K562 (cell line): ENCODE data around the gene NDUFC2. TPM values are rescaled to one million over a fixed set of nuclear protein-coding genes. Genes with fewer than 3 reads are reported as not detected.

Experiments
- CREB3 ChIP-seq: fragments of 450-650 bp; conservative IDR thresholded peaks from 2 replicates; pipeline ENCODE4 v1.6.1; 2016; ENCODE audit warnings: missing genetic modification characterization, low read depth, mild to moderate bottlenecking, missing compliant biosample characterization, moderate library complexity
- DEAF1 ChIP-seq: fragments of 450-650 bp; formaldehyde crosslinking; IDR thresholded peaks from 2 replicates; pipeline ENCODE4 v1.4.0; 2020; ENCODE audit warnings: mild to moderate bottlenecking, moderate library complexity
- ELK1 ChIP-seq: sonication (generic); formaldehyde crosslinking; IDR thresholded peaks from 2 replicates; pipeline ENCODE4 v1.8.1; 2022; ENCODE audit warnings: missing genetic modification reagents
- MCM7 ChIP-seq, 2 experiments: fragments of 450-650 bp; IDR thresholded peaks; 2 replicates each; pipeline ENCODE4 v1.6.1; 2016 to 2018
- NBN ChIP-seq: fragments of 450-650 bp; IDR thresholded peaks from 2 replicates; pipeline ENCODE4 v1.6.1; 2016; ENCODE audit warnings: low read depth, mild to moderate bottlenecking
- NR3C1 ChIP-seq: sonication (generic); formaldehyde crosslinking; IDR thresholded peaks from 2 replicates; pipeline ENCODE4 v1.8.1; 2022; ENCODE audit warnings: missing genetic modification reagents
- RERE ChIP-seq: sonication (generic); formaldehyde crosslinking; IDR thresholded peaks from 2 replicates; pipeline ENCODE4 v1.8.0; 2023; ENCODE audit warnings: missing genetic modification reagents, mild to moderate bottlenecking, borderline replicate concordance
- SMAD3 ChIP-seq: fragments of 450-650 bp; formaldehyde crosslinking; conservative IDR thresholded peaks from 2 replicates; pipeline ENCODE4 v1.4.0; 2020; ENCODE audit warnings: mild to moderate bottlenecking
- SNAPC5 ChIP-seq: fragments of 250-450 bp; sonication (Bioruptor Pico); IDR thresholded peaks from 2 replicates; pipeline ENCODE4 v1.8.0; 2021; ENCODE audit warnings: moderate library complexity, mild to moderate bottlenecking, inconsistent platforms
- SUPT5H ChIP-seq: fragments of 450-650 bp; IDR thresholded peaks from 2 replicates; pipeline ENCODE4 v1.6.1; 2016
- TAF1 ChIP-seq: IDR thresholded peaks from 2 replicates; pipeline ENCODE4 v1.6.1; 2011; ENCODE audit warnings: mild to moderate bottlenecking, low read length, moderate library complexity; ENCODE audit not compliant: insufficient read depth, control insufficient read depth, severe bottlenecking; ENCODE audit errors: extremely low read depth
- TCFL5 ChIP-seq: fragments of 250-450 bp; sonication (Bioruptor Pico); conservative IDR thresholded peaks from 2 replicates; pipeline ENCODE4 v1.6.1; 2021; ENCODE audit warnings: mild to moderate bottlenecking, moderate library complexity, matching md5 sums
- TFE3 ChIP-seq: fragments of 450-650 bp; formaldehyde crosslinking; IDR thresholded peaks from 2 replicates; pipeline ENCODE4 v1.4.0; 2020; ENCODE audit warnings: mild to moderate bottlenecking, mixed read lengths
- ZKSCAN8 ChIP-seq: fragments of 200-800 bp; sonication (Bioruptor generic); IDR thresholded peaks from 2 replicates; pipeline ENCODE4 v1.6.1; 2016; ENCODE audit warnings: missing genetic modification characterization, missing compliant biosample characterization
- ZNF212 ChIP-seq: fragments of 450-650 bp; formaldehyde crosslinking; IDR thresholded peaks from 2 replicates; pipeline ENCODE4 v1.4.0; 2020; ENCODE audit warnings: mild to moderate bottlenecking
- ZNF24 ChIP-seq: fragments of 450-650 bp; IDR thresholded peaks from 2 replicates; pipeline ENCODE4 v1.6.1; 2016
- polyA plus RNA-seq, 8 experiments: library from polyadenylated mRNA; depleted of rRNA in 4 of 8; stranded (reverse) in 5 of 8; unstranded in 3 of 8; fragments of >200 nt; fragmentation: Nextera tagmentation in 2 of 8; fragmentation: Illumina TruSeq in 1 of 8; extraction: Ambion mirVana in 2 of 8; extraction: Trizol in 1 of 8; gene quantifications; 2 replicates each; pipeline versions ENCODE4 v1.2.1 to v1.2.3, GENCODE V29; 2011 to 2014; ENCODE audit warnings: inconsistent platforms in 1 of 8, missing spikeins in 1 of 8
- total RNA-seq, 7 experiments: library from RNA; depleted of rRNA in 6 of 7; stranded (reverse); fragments of >200 nt in 6 of 7; fragmentation: Illumina TruSeq in 2 of 7; extraction: Trizol in 2 of 7; gene quantifications; 2 replicates each; pipeline versions ENCODE4 v1.2.1 to v1.2.3, GENCODE V29; 2011 to 2021; ENCODE audit warnings: low replicate concordance in 1 of 7

Gene NDUFC2
- total and polyA plus RNA-seq, 9 of the 15 experiments (the other 6 are each of a cell fraction or from before 2014, with no cell fraction given), result 168 to 1,119 (median 442) TPM

GRCh38 chr11:78039919-78040671, 39.6 kb downstream of the NDUFC2 start (continued):
- TF ChIP-seq RERE (CRISPR knock-in tag), result no peak
- TF ChIP-seq SNAPC5 (CRISPR knock-in tag), result no peak
- TF ChIP-seq NBN, result peak; percentile 82
- TF ChIP-seq TFE3 (CRISPR knock-in tag), result no peak
- TF ChIP-seq SMAD3 (CRISPR knock-in tag), result 0 out of 2 replicates have a peak, but pooled peaks have one; percentile 66
- TF ChIP-seq TAF1, result peak; percentile 38
- TF ChIP-seq ZKSCAN8, result 0 out of 2 replicates have a peak, but pooled peaks have one; percentile 10
- no peak for TF ChIP-seq TCFL5 (CRISPR knock-in tag)
- 0 out of 4 replicates have a peak, but pooled peaks of 1 of the 2 experiments have one; percentile 45 for TF ChIP-seq MCM7 (IDR thresholded peaks at IDR 0.05)
- 0 out of 2 replicates have a peak, but pooled peaks have one; percentile 15 for TF ChIP-seq ZNF24
- TF ChIP-seq ZNF212 (CRISPR knock-in tag), result peak; percentile 73; the same call in 1 of the 2 replicates
- TF ChIP-seq DEAF1 (CRISPR knock-in tag), result 0 out of 2 replicates have a peak, but pooled peaks have one; percentile 17
- no peak for TF ChIP-seq NR3C1 (CRISPR knock-in tag)
- TF ChIP-seq SUPT5H, result peak; percentile 50; the same call in 1 of the 2 replicates
- no peak for TF ChIP-seq ELK1 (CRISPR knock-in tag)
- TF ChIP-seq CREB3, result peak; percentile 83
